Astrocyte (in vitro differentiated cells and primary cell): Measurements from ENCODE around the gene COL27A1.

Experiments
- CTCF ChIP-seq: IDR thresholded peaks from 2 replicates; pipeline ENCODE4 v1.5.1; 2011; ENCODE audit warnings: low read depth, mild to moderate bottlenecking, inconsistent platforms, low read length, moderate library complexity; ENCODE audit not compliant: insufficient read depth
- EZH2 ChIP-seq: IDR thresholded peaks from 2 replicates; pipeline ENCODE4 v1.6.1; 2012; ENCODE audit warnings: mild to moderate bottlenecking, low read length, inconsistent platforms; ENCODE audit not compliant: insufficient read depth

GRCh38 chr9:114116126-114116747 is 39.1 kb upstream of the COL27A1 start:
- TF ChIP-seq CTCF (no peak), EZH2 (no peak)
